Putamen (tissue), 1 donor: ENCODE data around the gene KCNQ1.
"Not testable (repeated sequence)": the region's sequence is repeated elsewhere in the genome, so short reads cannot be mapped to it uniquely, and the experiment has no call there.

ENCODE experiments used
- DNase-seq: peaks from one replicate; pipeline ENCODE4 v3.0.0-alpha.2; 2016; ENCODE audit warnings: low spot score

KCNQ1 gene

GRCh38 chr11:2473361-2474058 is 28.7 kb downstream of the KCNQ1 start:
- no peak for DNase-seq

GRCh38 chr11:2474059-2474901 is 29.5 kb downstream of the KCNQ1 start:
- no peak for DNase-seq

- DNase-seq = no peak
Observed at GRCh38 chr11:2475136-2475918, 30.5 kb downstream of the KCNQ1 start.

GRCh38 chr11:2477254-2477653 is 32.4 kb downstream of the KCNQ1 start:
- no peak for DNase-seq

GRCh38 chr11:2477936-2478335 is 33.1 kb downstream of the KCNQ1 start:
- DNase-seq = no peak

- DNase-seq = not testable (repeated sequence)
Observed at GRCh38 chr11:2480067-2480873, 35.5 kb downstream of the KCNQ1 start.

- no peak for DNase-seq
Observed at GRCh38 chr11:2480874-2481220, 36.0 kb downstream of the KCNQ1 start.

GRCh38 chr11:2481253-2481652 is 36.4 kb downstream of the KCNQ1 start:
- DNase-seq = no peak

- DNase-seq = no peak
Observed at GRCh38 chr11:2482204-2482603, 37.4 kb downstream of the KCNQ1 start.

GRCh38 chr11:2482745-2483144 is 37.9 kb downstream of the KCNQ1 start:
- no peak for DNase-seq

GRCh38 chr11:2483426-2483825 is 38.6 kb downstream of the KCNQ1 start:
- no peak for DNase-seq

- no peak for DNase-seq
Observed at GRCh38 chr11:2484576-2485125, 39.8 kb downstream of the KCNQ1 start.

- no peak for DNase-seq
Observed at GRCh38 chr11:2488004-2488403, 43.2 kb downstream of the KCNQ1 start.

GRCh38 chr11:2489083-2489482 is 44.3 kb downstream of the KCNQ1 start:
- DNase-seq = no peak

- DNase-seq = not testable (repeated sequence)
Observed at GRCh38 chr11:2497951-2498350, 53.1 kb downstream of the KCNQ1 start.

GRCh38 chr11:2498750-2499149 is 53.9 kb downstream of the KCNQ1 start:
- no peak for DNase-seq

- DNase-seq = no peak
Observed at GRCh38 chr11:2507212-2507901, 62.5 kb downstream of the KCNQ1 start.

GRCh38 chr11:2507945-2508749 is 63.3 kb downstream of the KCNQ1 start:
- DNase-seq = no peak

- no peak for DNase-seq
Observed at GRCh38 chr11:2508793-2509192, 64.0 kb downstream of the KCNQ1 start.

GRCh38 chr11:2509481-2510001 is 64.7 kb downstream of the KCNQ1 start:
- no peak for DNase-seq
